Cardiac fibroblast (primary cell): ENCODE results near the gene COPG2.

Experiments
- DNase-seq, 2 donors: peaks; one replicate each; pipeline versions ENCODE4 v3.0.0 to v3.0.0-alpha.2; 2010; ENCODE audit warnings: low read depth in 2 of 2
- H3K4me3 ChIP-seq, 2 donors: replicated peaks in 1 of 2; 1 replicate in 1 of 2; 2 replicates in 1 of 2; pipeline ENCODE4 v1.5.1; 2011; ENCODE audit warnings: low read depth in 2 of 2, low read length in 2 of 2, mild to moderate bottlenecking in 2 of 2, moderate library complexity in 1 of 2
- CTCF ChIP-seq: IDR thresholded peaks from one replicate; pipeline ENCODE4 v1.5.1; 2011; ENCODE audit warnings: low read depth, mild to moderate bottlenecking, low read length, inconsistent platforms

Gene COPG2

DNA sequence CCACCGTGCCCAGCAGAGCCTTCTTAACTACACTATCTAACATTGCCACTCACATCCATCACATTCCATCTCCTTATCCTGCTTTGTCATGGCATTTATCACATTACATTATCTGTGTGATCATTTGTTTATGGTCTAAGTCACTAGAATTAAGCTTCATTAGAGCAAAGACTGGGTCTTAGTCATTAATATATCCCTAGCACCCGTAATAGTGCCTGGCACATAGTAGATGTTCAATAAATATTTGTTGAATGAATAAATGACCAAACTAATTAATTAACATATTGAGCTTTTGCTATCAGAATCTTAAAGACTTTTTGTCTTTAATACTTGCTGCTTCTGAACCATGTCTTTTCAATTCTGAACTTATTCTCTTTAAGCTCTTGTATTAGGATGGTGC, 5.9 kb upstream of the COPG2 start:
- no peak overlapping the region for H3K4me3 ChIP-seq
- no peak for TF ChIP-seq CTCF
- no peak for DNase-seq

DNA sequence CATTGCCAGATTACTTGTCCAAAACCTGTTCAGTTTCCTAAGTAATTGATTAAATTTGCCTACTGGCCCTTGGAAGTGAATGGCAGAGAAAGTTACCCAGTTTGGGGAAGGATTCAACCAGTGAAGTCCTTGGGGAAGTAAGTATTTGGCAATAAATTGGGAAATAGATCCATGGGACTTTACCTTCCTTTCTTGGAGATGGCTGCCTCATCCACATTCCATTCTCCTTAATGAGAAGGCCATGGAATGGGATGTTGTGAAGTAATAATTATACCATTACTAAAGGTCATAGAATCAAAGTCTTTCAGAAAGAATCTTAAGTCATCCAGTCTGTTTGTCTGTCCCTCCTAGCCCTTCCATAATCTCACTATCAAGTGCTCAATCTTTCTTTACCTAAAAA, 4.5 kb upstream of the COPG2 start:
- peak in 1 of 2 donors; percentile 50 for DNase-seq
- TF ChIP-seq CTCF, result no peak
- no peak overlapping the region for H3K4me3 ChIP-seq

GRCh38 chr7:130672146-130672545, 3.6 kb upstream of the COPG2 start:
- no peak for TF ChIP-seq CTCF
- H3K4me3 ChIP-seq, result no peak overlapping the region
- DNase-seq, result no peak

DNA sequence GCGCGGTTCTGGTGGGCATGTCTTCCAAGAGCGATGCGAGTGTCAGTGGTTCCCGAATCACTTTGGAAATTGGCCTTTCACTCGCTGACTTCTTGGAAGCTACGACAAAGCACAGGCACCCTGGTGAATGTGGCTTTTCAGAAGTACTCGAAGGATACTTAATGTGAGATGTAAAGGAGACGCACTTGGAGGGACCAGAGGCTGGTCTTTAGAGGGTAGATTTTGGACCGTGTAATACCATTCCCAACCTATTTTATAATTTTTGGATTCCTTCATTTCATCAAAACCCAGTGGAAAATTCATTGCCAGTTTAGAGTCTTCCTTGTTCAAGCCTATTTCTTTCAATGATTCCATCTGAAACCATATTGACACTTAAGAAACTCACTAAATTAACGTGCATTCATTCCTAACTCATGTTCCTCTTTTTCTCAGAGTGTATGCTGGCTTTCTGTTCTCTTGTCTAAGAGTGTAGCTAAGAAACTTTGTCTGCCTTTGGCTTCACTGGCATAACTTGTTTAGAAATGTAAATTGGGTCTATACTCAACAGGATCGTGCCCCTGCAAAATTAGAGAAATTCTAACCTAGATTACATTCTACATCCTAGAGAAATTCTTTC, 645 bp upstream of the COPG2 start:
- no peak for TF ChIP-seq CTCF
- DNase-seq, result no peak
- H3K4me3 ChIP-seq, result peak overlapping the region; percentile 64 to 65

DNA sequence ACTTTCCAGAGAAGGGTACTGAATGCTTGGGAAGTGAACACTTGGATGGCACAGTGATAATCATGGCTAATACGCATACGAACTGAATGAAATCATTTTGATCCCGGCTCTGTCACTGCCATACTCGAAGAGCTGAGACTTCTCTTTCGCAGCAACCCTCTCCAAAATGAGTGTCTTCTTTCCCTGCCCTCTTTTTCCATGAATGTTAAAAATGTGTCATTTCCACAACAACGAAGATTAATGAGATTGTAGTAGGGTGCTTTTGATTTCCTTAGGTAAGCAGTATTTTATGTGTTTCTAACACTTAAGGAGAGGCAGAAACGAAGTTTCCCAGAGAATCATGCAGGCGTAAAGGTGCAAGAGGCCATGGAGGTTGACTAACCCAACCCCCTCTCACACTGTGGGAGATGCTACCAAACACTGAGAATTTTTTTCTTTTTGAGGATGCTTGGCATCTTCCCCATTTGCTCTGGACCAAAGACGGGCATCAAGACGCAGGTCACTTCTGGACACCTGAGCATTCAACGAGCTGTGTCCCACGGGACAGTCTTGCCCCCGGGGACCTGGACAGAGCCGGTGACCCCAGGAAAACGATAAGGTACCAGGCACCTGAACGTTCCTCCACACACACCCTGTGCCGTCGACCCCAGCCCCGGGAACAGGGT, 823 bp downstream of the COPG2 start:
- H3K4me3 ChIP-seq, result peak overlapping the region; percentile 65 to 74
- peak; percentile 5 to 10 for DNase-seq
- no peak for TF ChIP-seq CTCF

DNA sequence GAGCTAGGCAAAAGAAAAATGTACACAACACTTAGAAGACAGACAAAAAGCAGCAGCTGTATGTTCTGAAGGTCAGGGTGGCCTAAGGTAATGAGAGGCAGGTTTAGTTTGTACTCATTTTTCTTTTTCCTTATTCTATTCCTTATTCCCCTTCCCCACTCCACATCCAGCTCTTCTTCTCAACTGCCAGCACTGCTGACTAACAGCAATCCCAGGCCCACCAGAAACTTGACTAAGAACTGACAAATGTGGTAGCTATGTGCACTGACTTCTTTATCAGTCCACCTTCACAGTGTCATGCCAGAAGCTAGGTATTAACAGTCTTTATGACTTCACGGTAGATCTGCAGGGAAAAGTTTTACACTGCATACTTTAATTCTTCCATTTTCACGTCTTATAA, 6.1 kb downstream of the COPG2 start:
- H3K4me3 ChIP-seq, result no peak overlapping the region
- DNase-seq, result no peak
- TF ChIP-seq CTCF, result no peak
